H1 (cell line): Measurements from ENCODE around the gene ATP6V1B1. TPM values are rescaled to one million over a fixed set of nuclear protein-coding genes. Genes with fewer than 3 reads are reported as not detected.

Experiments
- CTCF ChIA-PET: fragments of 300-600 bp; sonication (Branson Sonifier 250); formaldehyde crosslinking; loops from one replicate; lab custom pipeline; 2021; ENCODE audit not compliant: partially characterized antibody; lab: Charles Lee
- POLR2A ChIA-PET: fragments of 300-600 bp; sonication (Branson Sonifier 250); formaldehyde crosslinking; loops from one replicate; lab custom pipeline; 2021; ENCODE audit warnings: inconsistent platforms; ENCODE audit not compliant: partially characterized antibody; lab: Charles Lee
- DNase-seq, 2 experiments: peaks; one replicate each; pipeline versions ENCODE4 v3.0.0 to v3.0.0-alpha.2; 2010 to 2022; ENCODE audit warnings: low spot score in 2 of 2, low read depth in 1 of 2, mixed read lengths in 1 of 2
- FAIRE-seq: peaks from 2 replicates; lab custom pipeline; 2011; peaks lifted over from hg19 to GRCh38; lab: Jason Lieb, UNC
- H2AFZ ChIP-seq: 2 replicates; pipeline ENCODE4 v1.8.1; 2012; ENCODE audit warnings: low read length, inconsistent platforms
- H2AK5ac ChIP-seq: 2 replicates; pipeline ENCODE4 v1.6.1; 2013; ENCODE audit warnings: low read depth, low read length
- H2BK120ac ChIP-seq: replicated peaks from 2 replicates; pipeline ENCODE3; 2013; ENCODE audit warnings: low read depth, low read length, inconsistent platforms
- H2BK12ac ChIP-seq: 2 replicates; pipeline ENCODE4 v1.6.1; 2013; ENCODE audit warnings: low read depth, low read length
- H2BK15ac ChIP-seq: 2 replicates; pipeline ENCODE4 v1.6.1; 2013; ENCODE audit warnings: low read length
- H2BK20ac ChIP-seq: 2 replicates; pipeline ENCODE4 v1.6.1; 2013; ENCODE audit warnings: low read length
- H2BK5ac ChIP-seq: 2 replicates; pipeline ENCODE4 v1.6.1; 2013; ENCODE audit warnings: low read depth, low read length
- H3K14ac ChIP-seq: 2 replicates; pipeline ENCODE4 v1.6.1; 2013; ENCODE audit warnings: inconsistent platforms; ENCODE audit not compliant: insufficient read length
- H3K18ac ChIP-seq: 2 replicates; pipeline ENCODE4 v1.6.1; 2013; ENCODE audit warnings: low read length; ENCODE audit errors: extremely low read depth
- H3K23ac ChIP-seq: 2 replicates; pipeline ENCODE4 v1.6.1; 2013; ENCODE audit warnings: inconsistent platforms; ENCODE audit not compliant: insufficient read length
- H3K23me2 ChIP-seq: 2 replicates; pipeline ENCODE4 v1.6.1; 2013; ENCODE audit warnings: low read depth, low read length
- H3K27ac ChIP-seq: 2 replicates; pipeline ENCODE4 v1.6.1; 2011; ENCODE audit warnings: low read depth, low read length, inconsistent platforms
- H3K27me3 ChIP-seq, 4 experiments: replicated peaks in 1 of 4; 1 replicate in 1 of 4; 2 replicates in 3 of 4; pipeline versions ENCODE4 v1.6.1 to v1.8.1; 2011 to 2013; ENCODE audit warnings: low read length in 3 of 4, mild to moderate bottlenecking in 3 of 4, inconsistent platforms in 2 of 4, mixed read lengths in 2 of 4, moderate library complexity in 1 of 4; ENCODE audit not compliant: control insufficient read depth in 3 of 4, insufficient read depth in 3 of 4; ENCODE audit errors: extremely low read depth in 1 of 4
- H3K36me3 ChIP-seq, 4 experiments: 2 replicates each; pipeline versions ENCODE4 v1.6.1 to v1.8.1; 2011 to 2013; ENCODE audit warnings: mild to moderate bottlenecking in 4 of 4, low read length in 3 of 4, moderate library complexity in 2 of 4, control low read depth in 1 of 4, inconsistent platforms in 1 of 4; ENCODE audit not compliant: insufficient read depth in 4 of 4, control insufficient read depth in 2 of 4
- H3K4ac ChIP-seq: replicated peaks from 2 replicates; pipeline ENCODE3; 2013; ENCODE audit warnings: low read length, low read depth, mixed read lengths, inconsistent platforms; ENCODE audit not compliant: insufficient read length
- H3K4me1 ChIP-seq, 4 experiments: replicated peaks in 1 of 4; 1 replicate in 1 of 4; 2 replicates in 3 of 4; pipeline versions ENCODE4 v1.6.1 to v1.8.1; 2011 to 2013; ENCODE audit warnings: low read length in 3 of 4, inconsistent platforms in 2 of 4, mixed read lengths in 1 of 4; ENCODE audit not compliant: insufficient read depth in 4 of 4, control insufficient read depth in 3 of 4
- H3K4me2 ChIP-seq, 2 experiments: 2 replicates each; pipeline versions ENCODE4 v1.6.1 to v1.8.1; 2011 to 2013; ENCODE audit warnings: low read depth in 2 of 2, low read length in 2 of 2, control low read depth in 1 of 2, inconsistent platforms in 1 of 2, mild to moderate bottlenecking in 1 of 2; ENCODE audit not compliant: insufficient read depth in 1 of 2
- H3K4me3 ChIP-seq, 4 experiments: fragments of 200-600, 300-600 bp in 1 of 4; sonication (generic), shearing (Covaris generic), sonication (Bioruptor Twin) in 1 of 4; 2 replicates each; pipeline versions ENCODE4 v1.5.1 to v1.8.1; 2011 to 2016; ENCODE audit warnings: low read length in 4 of 4, low read depth in 3 of 4, control low read depth in 2 of 4, inconsistent platforms in 2 of 4, mild to moderate bottlenecking in 2 of 4, mixed read lengths in 1 of 4, moderate library complexity in 1 of 4; ENCODE audit not compliant: insufficient read depth in 2 of 4; ENCODE audit errors: extremely low read depth in 1 of 4
- H3K56ac ChIP-seq: replicated peaks from 2 replicates; pipeline ENCODE3; 2013; ENCODE audit warnings: low read depth, mild to moderate bottlenecking, mixed read lengths, low read length, inconsistent platforms; ENCODE audit not compliant: insufficient read length
- H3K79me1 ChIP-seq: 2 replicates; pipeline ENCODE4 v1.6.1; 2013; ENCODE audit warnings: low read depth, low read length, control low read depth
- H3K79me2 ChIP-seq, 2 experiments: 2 replicates each; pipeline versions ENCODE4 v1.6.1 to v1.8.1; 2012 to 2013; ENCODE audit warnings: low read length in 2 of 2, mild to moderate bottlenecking in 2 of 2, inconsistent platforms in 1 of 2; ENCODE audit not compliant: insufficient read depth in 2 of 2, control insufficient read depth in 1 of 2
- H3K9ac ChIP-seq, 4 experiments: replicated peaks in 1 of 4; 1 replicate in 1 of 4; 2 replicates in 3 of 4; pipeline versions ENCODE4 v1.6.1 to v1.8.1; 2011 to 2013; ENCODE audit warnings: low read depth in 3 of 4, low read length in 3 of 4, control low read depth in 2 of 4, mild to moderate bottlenecking in 2 of 4, moderate library complexity in 2 of 4, inconsistent platforms in 1 of 4; ENCODE audit errors: extremely low read depth in 1 of 4
- H3K9me3 ChIP-seq, 2 experiments: 2 replicates each; pipeline versions ENCODE4 v1.6.1 to v1.8.1; 2012 to 2013; ENCODE audit warnings: mild to moderate bottlenecking in 2 of 2, moderate library complexity in 2 of 2, control low read depth in 1 of 2, inconsistent platforms in 1 of 2, low read depth in 1 of 2, low read length in 1 of 2, mixed read lengths in 1 of 2; ENCODE audit not compliant: insufficient read depth in 2 of 2
- H4K20me1 ChIP-seq, 2 experiments: replicated peaks in 1 of 2; 2 replicates each; pipeline versions ENCODE3 to v1.8.1; 2011 to 2013; ENCODE audit warnings: inconsistent platforms in 2 of 2, low read length in 2 of 2, mild to moderate bottlenecking in 1 of 2; ENCODE audit not compliant: insufficient read depth in 2 of 2, control insufficient read depth in 1 of 2
- H4K5ac ChIP-seq: 2 replicates; pipeline ENCODE4 v1.6.1; 2013; ENCODE audit warnings: low read length, low read depth, mixed read lengths, inconsistent platforms; ENCODE audit not compliant: insufficient read length
- H4K8ac ChIP-seq: 2 replicates; pipeline ENCODE4 v1.8.0; 2013; ENCODE audit warnings: mild to moderate bottlenecking, moderate library complexity, low read length, inconsistent platforms; ENCODE audit not compliant: insufficient read depth; ENCODE audit errors: extremely low read depth
- H4K91ac ChIP-seq: replicated peaks from 2 replicates; pipeline ENCODE3; 2013; ENCODE audit warnings: low read length, mixed read lengths, inconsistent platforms; ENCODE audit not compliant: insufficient read length
- CREB1 ChIP-seq: IDR thresholded peaks from 2 replicates; pipeline ENCODE4 v1.6.1; 2012; ENCODE audit warnings: inconsistent platforms
- FOSL1 ChIP-seq: IDR thresholded peaks from 2 replicates; pipeline ENCODE4 v1.6.1; 2011; ENCODE audit warnings: mild to moderate bottlenecking, low read depth, low read length, moderate library complexity; ENCODE audit not compliant: insufficient read depth
- PHF8 ChIP-seq: fragments of 200-600 bp; sonication (generic); conservative IDR thresholded peaks from 2 replicates; pipeline ENCODE4 v1.7.1; 2012; ENCODE audit warnings: low read depth, mild to moderate bottlenecking, inconsistent platforms, low read length, moderate library complexity
- SIX5 ChIP-seq: IDR thresholded peaks from 2 replicates; pipeline ENCODE4 v1.6.1; 2011; ENCODE audit warnings: mild to moderate bottlenecking, low read depth, low read length
- TBP ChIP-seq: IDR thresholded peaks from 2 replicates; pipeline ENCODE4 v1.6.1; 2011; ENCODE audit warnings: low read depth, low read length, improper control_type of control experiment
- TCF12 ChIP-seq: IDR thresholded peaks from 2 replicates; pipeline ENCODE4 v1.6.1; 2011; ENCODE audit warnings: low read depth, mild to moderate bottlenecking, low read length
- WGBS, 2 experiments: shearing (Covaris generic) in 1 of 2; methylation state at CpG; one replicate each; pipeline versions ENCODE4 v1.1.6 to v1.1.7; 2013 to 2015; ENCODE audit warnings: low lambda C conversion rate in 2 of 2, mixed read lengths in 2 of 2, inconsistent platforms in 1 of 2, low coverage in 1 of 2, missing lambda C conversion rate in 1 of 2; ENCODE audit not compliant: insufficient replicate concordance in 2 of 2, insufficient coverage in 1 of 2, insufficient read length in 1 of 2; ENCODE audit errors: extremely low coverage in 1 of 2, missing lambda C conversion rate in 1 of 2; 5-methylcytosine and 5-hydroxymethylcytosine counted together
- polyA plus RNA-seq, 7 experiments: library from polyadenylated mRNA; depleted of rRNA in 3 of 7; stranded (reverse) in 5 of 7; unstranded in 2 of 7; fragments of >200 nt in 5 of 7; fragments of 200-250 nt in 2 of 7; gene quantifications; 1 replicate in 5 of 7; 2 replicates in 1 of 7; 4 replicates in 1 of 7; pipeline versions ENCODE4 v1.2.1 to v1.2.3, GENCODE V29; 2011 to 2013; ENCODE audit warnings: missing spikeins in 2 of 7, mixed read lengths in 2 of 7
- total RNA-seq: library from RNA; stranded (reverse); fragmentation: NEBNext Ultra II Directional; extraction: Animal tissue kit (Norgen Biotek cat#: 25700); gene quantifications from 2 replicates; pipeline ENCODE4 v1.2.1, GENCODE V29; 2021

ATP6V1B1 gene
- total and polyA plus RNA-seq, 2 of the 8 experiments (the other 6 are each of a cell fraction or from before 2014, with no cell fraction given) = not detected

GRCh38 chr2:70906439-70907005, 29.2 kb upstream of the ATP6V1B1 start:
- Histone ChIP-seq H2BK20ac (0 out of 2 replicates have a peak overlapping the region, but pooled peaks have one; percentile 26), H3K56ac (no peak overlapping the region), H3K9ac (no peak overlapping the region)
- TF ChIP-seq PHF8 = no peak
- TF ChIP-seq FOSL1 = no peak
- TF ChIP-seq TCF12 = no peak
- no peak for TF ChIP-seq CREB1
- TF ChIP-seq SIX5 = no peak
- TF ChIP-seq TBP = no peak
- TF ChIP-seq, all 59 proteins: peak for 0
- Histone ChIP-seq H4K5ac (no peak overlapping the region), H4K20me1 (peaks cover 24 to 31% of the 10 kb centered on the region in 2 experiments), H3K9me3 (no peaks in the 10 kb centered on the region), H2BK120ac (no peak overlapping the region), H3K4ac (no peak overlapping the region), H3K23me2 (peaks cover 3% of the 10 kb centered on the region; the same call in 1 of the 2 replicates), H3K79me1 (no peaks in the 10 kb centered on the region), H3K27me3 (peaks cover 72 to 93% (median 78%) of the 10 kb centered on the region in 4 experiments), H2BK12ac (no peak overlapping the region), H3K79me2 (no peaks in the 10 kb centered on the region), H2AFZ (no peak overlapping the region), H4K91ac (no peak overlapping the region), H2AK5ac (no peak overlapping the region), H2BK5ac (no peak overlapping the region), H3K27ac (no peak overlapping the region), H3K14ac (no peak overlapping the region), H3K4me3 (no peak overlapping the region), H3K23ac (no peak overlapping the region), H2BK15ac (no peak overlapping the region), H3K36me3 (no peaks in the 10 kb centered on the region), H4K8ac (no peak overlapping the region), H3K4me1 (peaks cover 0 to 15% (median 12%) of the 10 kb centered on the region in 4 experiments; a peak in 6 of 7 replicates), H3K4me2 (no peak overlapping the region; a peak in 1 of 4 replicates), H3K18ac (no peak overlapping the region)
- ChIA-PET POLR2A (no interaction called here), CTCF (interaction anchor here (1.8 to 3.3 kb wide), 7 partner anchors 9 to 41 kb away, joined by 4 to 13 read pairs (median 8); no protein-coding TSS in a partner anchor)
- FAIRE-seq (no peak), DNase-seq (peak in 1 of 2 experiments; percentile 48)
- WGBS, 2 experiments = 11% methylated on average over 16 of the region's 16 CpGs; no CpG with 5 or more reads in 1 of the 2 experiments
